Bronchial epithelial cell (primary cell): ENCODE results near the gene STIM2. TPM values are rescaled to one million over a fixed set of nuclear protein-coding genes. Genes with fewer than 3 reads are reported as not detected.
"Not testable (repeated sequence)": the region's sequence is repeated elsewhere in the genome, so short reads cannot be mapped to it uniquely, and the experiment has no call there.

Experiments
- DNase-seq: peaks from one replicate; pipeline ENCODE4 v3.0.0-alpha.2; 2010; ENCODE audit warnings: low read depth
- FAIRE-seq: peaks from 2 replicates; lab custom pipeline; 2011; peaks lifted over from hg19 to GRCh38; lab: Jason Lieb, UNC
- H3K27me3 ChIP-seq: 2 replicates; pipeline ENCODE4 v1.5.1; 2011; ENCODE audit warnings: low read length; ENCODE audit not compliant: control insufficient read depth, insufficient read depth
- H3K36me3 ChIP-seq: 2 replicates; pipeline ENCODE4 v1.5.1; 2011; ENCODE audit warnings: low read length; ENCODE audit not compliant: control insufficient read depth, insufficient read depth
- H3K4me3 ChIP-seq: 2 replicates; pipeline ENCODE4 v1.5.1; 2011; ENCODE audit warnings: mild to moderate bottlenecking, low read depth, low read length, control low read depth
- CTCF ChIP-seq: IDR thresholded peaks from 2 replicates; pipeline ENCODE4 v1.5.1; 2011; ENCODE audit warnings: mild to moderate bottlenecking, moderate library complexity, low read length, control low read depth, inconsistent platforms; ENCODE audit not compliant: insufficient read depth, severe bottlenecking
- total RNA-seq: library from RNA; depleted of rRNA; stranded (reverse); fragments of >200 nt; gene quantifications from 2 replicates; pipeline ENCODE4 v1.2.1, GENCODE V29; 2014

Gene STIM2
- total RNA-seq, 1 donor from 2014 or later: 7.6 TPM

GRCh38 chr4:26887809-26888208 is 27.2 kb downstream of the STIM2 start:
- no peak overlapping the region for H3K4me3 ChIP-seq
- H3K36me3 ChIP-seq: no peaks in the 10 kb centered on the region
- DNase-seq (no peak), FAIRE-seq (no peak)
- H3K27me3 ChIP-seq: no peaks in the 10 kb centered on the region
- no peak for TF ChIP-seq CTCF

DNA sequence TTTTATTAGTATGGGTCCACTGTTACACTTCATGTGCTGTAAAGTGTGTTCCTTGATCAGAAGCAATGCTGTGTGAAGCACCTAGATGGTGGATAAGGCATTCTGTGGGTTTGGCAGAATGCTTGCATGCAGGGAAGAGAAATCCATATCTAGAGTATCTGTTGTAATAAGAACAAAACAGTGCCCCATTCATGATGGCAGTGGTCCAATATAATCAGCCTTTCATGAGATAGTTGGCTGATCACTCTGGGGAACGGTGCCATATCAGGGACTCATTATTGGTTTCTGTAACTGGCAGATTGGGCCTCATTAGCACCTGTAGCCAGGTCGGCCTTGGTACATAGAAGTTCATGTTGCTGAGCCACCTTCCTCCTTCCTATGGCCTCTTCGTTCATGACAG is 28.7 kb downstream of the STIM2 start:
- no peak for TF ChIP-seq CTCF
- no peaks in the 10 kb centered on the region for H3K36me3 ChIP-seq
- no peaks in the 10 kb centered on the region for H3K27me3 ChIP-seq
- DNase-seq (no peak), FAIRE-seq (no peak)
- no peak overlapping the region for H3K4me3 ChIP-seq

DNA sequence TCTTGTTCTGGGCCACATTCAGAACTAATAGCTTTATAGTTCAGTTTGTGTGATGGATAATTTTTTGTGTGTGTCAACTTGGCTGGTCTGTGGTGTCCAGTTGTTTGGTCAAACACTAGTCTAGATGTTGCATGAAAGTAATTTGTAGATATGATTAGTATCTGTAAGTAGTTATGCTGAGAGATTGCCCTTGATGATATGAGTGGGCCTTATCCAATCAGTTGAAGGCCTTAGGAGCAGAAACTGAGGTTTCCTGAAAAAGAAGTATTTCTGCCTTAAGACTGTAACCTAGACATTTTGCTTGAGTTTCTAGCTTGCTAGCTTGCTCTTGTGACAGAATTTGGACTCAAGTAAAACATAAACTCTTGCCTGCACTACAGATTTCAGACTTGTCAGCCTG is 30.4 kb downstream of the STIM2 start:
- H3K4me3 ChIP-seq: no peak overlapping the region
- H3K27me3 ChIP-seq: no peaks in the 10 kb centered on the region
- FAIRE-seq (no peak), DNase-seq (no peak)
- no peaks in the 10 kb centered on the region for H3K36me3 ChIP-seq
- no peak for TF ChIP-seq CTCF

DNA sequence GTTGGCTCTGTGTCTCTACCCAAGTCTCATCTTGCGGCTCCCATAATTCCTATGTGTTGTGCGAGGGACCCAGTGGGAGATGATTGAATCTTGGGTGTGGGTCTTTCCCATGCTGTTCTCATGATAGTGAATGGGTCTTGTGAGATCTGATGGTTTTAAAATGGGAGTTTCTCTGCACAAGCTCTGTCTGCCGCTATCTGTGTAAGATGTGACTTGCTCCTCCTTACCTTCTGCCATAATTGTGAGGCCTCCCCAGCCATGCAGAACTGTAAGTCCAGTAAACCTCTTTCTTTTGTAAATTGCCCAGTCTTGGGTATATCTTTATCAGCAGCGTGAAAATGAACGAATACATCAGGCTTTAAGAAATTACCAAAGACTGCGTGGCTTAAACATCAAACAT is 31.2 kb downstream of the STIM2 start:
- Histone ChIP-seq H3K4me3 (no peak overlapping the region), H3K27me3 (no peaks in the 10 kb centered on the region), H3K36me3 (no peaks in the 10 kb centered on the region)
- no peak for FAIRE-seq
- DNase-seq: no peak
- TF ChIP-seq CTCF: no peak

- Histone ChIP-seq H3K27me3 (no peaks in the 10 kb centered on the region), H3K4me3 (no peak overlapping the region), H3K36me3 (no peaks in the 10 kb centered on the region)
- no peak for DNase-seq
- no peak for TF ChIP-seq CTCF
- FAIRE-seq: no peak
These were observed 32.0 kb downstream of the STIM2 start for GRCh38 chr4:26892480-26893150.

DNA sequence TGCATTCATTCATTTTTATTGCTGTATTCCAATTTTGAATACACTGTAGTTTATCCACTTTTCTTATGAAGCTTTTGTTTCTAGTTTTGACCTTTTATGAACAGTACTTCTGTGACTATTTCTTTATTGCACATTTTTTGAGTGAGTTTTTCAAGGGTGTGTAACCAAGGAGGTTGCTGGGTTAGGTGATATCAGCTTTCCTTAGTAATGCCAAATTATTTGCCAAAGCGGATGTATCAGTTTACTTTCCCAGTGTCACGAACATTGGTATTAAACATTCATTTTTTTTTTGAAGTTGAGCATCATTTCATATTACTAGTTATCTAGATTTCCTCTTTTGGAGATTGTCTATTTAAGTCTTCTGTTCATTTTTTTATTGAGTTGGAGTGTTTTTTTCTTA is 32.9 kb downstream of the STIM2 start:
- H3K27me3 ChIP-seq: no peaks in the 10 kb centered on the region
- no peaks in the 10 kb centered on the region for H3K36me3 ChIP-seq
- no peak overlapping the region for H3K4me3 ChIP-seq
- FAIRE-seq (no peak), DNase-seq (peak; percentile 73)
- no peak for TF ChIP-seq CTCF

DNA sequence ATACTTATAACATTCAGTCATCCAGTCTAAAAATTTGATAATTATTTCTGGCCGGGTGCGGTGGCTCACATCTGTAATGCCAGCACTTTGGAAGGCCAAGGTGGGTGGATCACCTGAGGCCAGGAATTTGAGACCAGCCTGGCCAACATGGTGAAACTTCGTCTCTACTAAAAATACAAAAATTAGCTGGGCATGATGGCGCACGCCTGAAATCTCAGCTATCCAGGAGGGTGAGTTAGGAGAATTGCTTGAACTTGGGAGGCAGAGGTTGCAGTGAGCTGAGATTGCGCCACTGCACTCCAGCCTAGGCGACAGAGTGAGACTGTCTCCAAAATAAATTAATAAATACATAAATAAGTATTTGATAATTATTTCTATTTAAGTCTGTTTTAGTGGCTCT is 34.2 kb downstream of the STIM2 start:
- FAIRE-seq, H3K4me3 ChIP-seq, H3K27me3 ChIP-seq, H3K36me3 ChIP-seq: not testable (repeated sequence)
- peak; percentile 74 for DNase-seq
